GM19099 (cell line): ENCODE measurements around the gene TP63.

Source experiments
- POLR2A ChIP-seq: IDR thresholded peaks from 3 replicates; pipeline ENCODE4 v1.6.1; 2011; ENCODE audit warnings: low read depth; ENCODE audit not compliant: insufficient read length; ENCODE audit errors: extremely low read depth

The TP63 gene

DNA sequence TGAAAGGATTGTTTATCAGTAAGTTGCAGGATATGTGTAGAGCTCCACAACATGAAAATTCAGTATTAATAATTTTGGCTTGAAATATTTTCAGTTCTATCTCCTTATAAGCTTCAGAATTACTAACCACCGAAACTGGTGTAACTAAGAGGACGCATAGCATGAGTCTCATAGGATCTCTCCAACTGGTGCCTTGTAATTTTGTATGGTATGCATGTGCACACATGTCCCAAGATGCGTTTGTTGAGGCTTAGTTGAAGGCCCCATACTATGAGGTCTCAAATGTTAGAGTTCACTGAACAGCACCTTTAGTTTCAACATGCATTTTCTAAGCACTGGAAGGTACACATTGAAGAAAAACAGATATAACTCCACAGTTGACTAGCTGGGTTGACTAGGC lies 195.4 kb downstream of the TP63 start:
- no peak for TF ChIP-seq POLR2A

DNA sequence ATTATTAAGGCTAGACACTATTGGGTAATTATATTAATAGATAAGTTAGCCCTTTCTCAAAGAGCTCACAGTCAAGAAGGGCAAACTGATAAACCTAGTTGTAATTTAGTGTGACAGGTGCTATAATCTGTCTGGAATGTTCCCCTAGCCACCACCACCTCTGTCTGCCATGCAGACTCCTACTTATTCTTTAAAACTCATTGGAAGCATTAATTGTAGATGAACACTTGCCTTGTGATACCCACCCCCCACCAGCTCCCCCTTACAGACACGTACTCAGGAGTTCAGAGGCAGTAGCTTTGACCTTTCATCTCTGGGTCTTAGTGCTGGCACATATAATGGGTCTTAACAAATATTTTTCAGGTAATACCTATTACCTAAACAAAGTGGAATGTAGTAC lies 195.9 kb downstream of the TP63 start:
- no peak for TF ChIP-seq POLR2A

DNA sequence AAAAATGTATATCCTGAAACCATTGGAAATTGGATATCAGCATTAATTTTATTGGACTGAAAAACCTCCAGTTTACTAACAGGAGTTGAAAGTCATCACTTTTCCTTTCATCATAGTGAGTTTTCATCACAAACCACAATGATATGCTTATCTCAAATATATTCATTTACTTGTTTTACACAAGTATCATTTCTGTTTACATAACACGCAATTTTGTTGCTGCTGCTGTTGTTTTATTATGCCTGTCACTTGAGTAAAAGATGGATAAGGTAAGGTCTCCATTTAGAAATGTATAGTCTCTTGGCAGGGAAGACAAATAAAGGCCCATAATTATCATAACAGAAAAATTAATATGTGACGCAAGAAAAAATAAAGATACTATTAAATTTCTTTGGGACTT lies 199.2 kb downstream of the TP63 start:
- no peak for TF ChIP-seq POLR2A

DNA sequence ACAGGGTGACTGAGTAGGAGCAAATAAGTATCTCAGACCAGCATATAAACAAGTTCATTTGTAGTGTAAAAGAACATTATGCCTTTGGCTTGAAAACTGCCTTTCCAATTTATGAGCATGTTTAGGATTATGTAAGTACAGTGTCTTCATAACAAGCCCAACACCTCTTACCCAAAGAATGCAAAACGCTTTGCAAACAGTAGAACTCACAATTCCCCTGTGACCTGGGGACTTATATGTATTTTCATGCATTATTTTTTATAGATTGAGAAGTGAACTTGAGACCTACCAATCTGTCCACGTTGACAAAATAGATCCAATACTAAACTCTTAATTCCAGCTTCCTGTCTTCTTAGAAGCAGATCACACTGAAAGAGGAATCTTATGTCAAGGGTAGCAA lies 202.1 kb downstream of the TP63 start:
- no peak for TF ChIP-seq POLR2A

DNA sequence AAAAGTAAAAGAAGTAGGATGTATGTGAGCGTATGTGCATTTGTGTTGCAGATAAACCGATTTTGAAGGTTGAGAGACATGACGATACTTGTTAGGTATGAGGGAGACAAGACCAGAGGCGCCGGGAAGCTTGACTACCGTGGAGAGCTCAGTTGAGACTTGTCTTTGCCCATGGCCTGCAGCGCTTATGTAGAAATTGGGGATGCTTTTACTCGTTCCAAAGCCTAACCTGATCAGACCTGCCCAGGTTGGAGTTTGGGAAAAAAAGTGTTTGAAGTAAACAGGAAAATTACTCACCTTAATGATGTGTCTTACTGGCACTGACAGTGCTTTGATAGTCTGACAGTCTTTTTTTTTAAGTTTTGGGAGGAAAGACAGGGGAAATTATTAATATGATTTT lies 202.8 kb downstream of the TP63 start:
- no peak for TF ChIP-seq POLR2A

DNA sequence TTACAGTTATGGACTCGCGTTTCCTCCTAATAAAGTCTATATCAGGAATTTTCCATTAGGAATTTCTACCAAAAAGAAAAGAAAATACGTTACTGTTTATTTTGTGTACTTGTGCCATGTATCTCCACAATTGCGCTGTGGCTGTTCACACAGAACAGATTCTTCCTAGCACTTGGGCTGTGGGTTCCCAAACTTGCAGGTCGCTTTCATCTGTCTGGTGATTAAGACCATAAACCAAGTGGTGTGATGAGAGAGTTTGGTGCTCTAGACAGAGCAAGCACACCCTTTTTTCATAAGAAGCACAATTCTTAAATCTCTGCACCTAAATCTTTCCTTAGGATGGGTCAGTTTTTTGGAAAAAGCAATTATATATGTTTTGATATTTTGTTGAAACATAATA lies 203.3 kb downstream of the TP63 start:
- TF ChIP-seq POLR2A = no peak

DNA sequence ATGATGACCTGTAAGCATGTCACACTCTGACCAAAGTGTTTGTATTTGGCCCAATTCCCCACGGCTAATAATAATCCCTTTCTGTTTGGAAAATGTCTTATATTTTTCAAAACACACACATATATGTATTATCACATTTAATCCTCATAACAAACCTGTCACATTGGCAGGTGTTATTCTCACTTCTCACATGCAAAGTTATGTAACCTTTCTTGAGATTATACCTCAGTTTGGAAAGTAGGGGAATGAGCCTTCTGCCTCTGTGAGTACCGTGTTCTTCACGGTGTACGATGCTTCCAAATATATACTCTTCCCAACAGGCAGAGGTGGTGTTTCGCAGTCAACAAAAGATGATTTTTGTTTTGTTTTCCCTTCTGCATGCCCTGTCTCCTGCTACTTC lies 205.6 kb downstream of the TP63 start:
- no peak for TF ChIP-seq POLR2A

DNA sequence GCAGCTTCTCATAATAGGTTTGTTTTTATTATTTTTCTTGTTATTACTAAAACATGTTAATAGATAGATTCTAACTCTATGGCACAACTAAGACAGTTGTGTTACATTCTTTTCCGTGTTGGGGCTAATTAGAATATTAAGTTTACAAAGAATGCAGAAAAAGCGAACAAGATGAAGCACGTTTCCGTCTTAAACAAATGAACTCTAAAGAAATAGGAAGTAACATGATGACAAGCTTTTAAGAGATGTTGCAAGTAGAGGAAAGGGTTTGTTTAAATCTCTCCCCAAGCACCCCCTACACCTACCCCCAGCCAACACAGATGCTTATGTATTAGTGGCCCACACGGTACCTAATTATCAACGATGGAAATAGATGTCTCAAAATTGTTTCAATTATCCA lies 207.1 kb downstream of the TP63 start:
- TF ChIP-seq POLR2A = no peak

DNA sequence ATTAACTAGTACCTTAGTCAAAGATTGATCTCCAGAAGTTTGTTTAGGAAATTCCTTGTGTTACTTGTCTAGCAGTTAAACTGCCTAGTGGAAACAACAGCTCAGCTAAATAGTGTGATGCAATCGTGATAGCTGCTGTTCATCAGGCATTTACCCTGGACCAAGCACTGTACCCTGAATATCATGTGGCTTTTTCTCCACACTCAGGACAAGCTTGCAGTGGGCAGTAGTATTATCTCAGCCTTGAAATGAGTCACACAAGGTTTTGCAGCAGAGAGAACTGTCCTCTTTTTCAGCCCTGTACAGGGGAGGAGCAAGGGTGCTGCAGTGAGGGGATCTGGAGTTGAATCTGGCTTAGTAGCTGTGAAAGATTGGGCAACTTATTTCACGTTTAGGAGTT lies 208.4 kb downstream of the TP63 start:
- no peak for TF ChIP-seq POLR2A

DNA sequence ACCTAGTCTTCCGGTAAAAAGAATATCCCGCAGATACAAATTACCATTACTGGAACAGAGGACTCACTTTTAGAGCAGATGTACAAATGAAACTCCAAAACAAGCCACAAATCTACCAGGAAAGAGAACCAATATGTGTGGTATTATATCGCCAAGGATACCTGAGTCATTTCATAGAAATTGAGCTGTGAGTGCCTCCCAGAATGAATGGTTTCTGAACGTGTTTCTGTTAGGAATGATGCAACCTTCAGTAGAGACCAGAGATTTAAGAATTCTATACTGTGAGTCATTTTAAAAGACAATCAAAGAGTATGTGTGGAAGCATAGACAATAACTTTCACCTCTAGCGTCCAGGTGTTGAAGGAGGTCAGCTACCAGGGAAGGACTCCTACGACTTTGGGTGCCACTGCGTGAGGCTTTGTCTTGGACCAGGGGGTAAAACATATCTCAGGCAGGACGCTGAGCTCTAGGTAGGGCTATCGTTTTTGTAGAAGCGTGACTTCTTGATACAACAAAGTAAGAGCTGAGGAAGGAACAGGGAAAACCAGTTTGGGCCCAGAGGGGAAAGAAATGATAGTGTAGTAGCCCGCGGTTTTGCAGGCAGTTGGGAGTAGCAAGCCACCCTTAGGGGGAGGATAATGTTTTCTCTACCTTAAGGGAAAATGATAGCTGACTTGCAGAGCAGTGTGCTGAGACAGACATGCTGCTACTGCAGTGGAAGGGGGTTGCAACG lies 210.4 kb downstream of the TP63 start:
- TF ChIP-seq POLR2A = no peak

DNA sequence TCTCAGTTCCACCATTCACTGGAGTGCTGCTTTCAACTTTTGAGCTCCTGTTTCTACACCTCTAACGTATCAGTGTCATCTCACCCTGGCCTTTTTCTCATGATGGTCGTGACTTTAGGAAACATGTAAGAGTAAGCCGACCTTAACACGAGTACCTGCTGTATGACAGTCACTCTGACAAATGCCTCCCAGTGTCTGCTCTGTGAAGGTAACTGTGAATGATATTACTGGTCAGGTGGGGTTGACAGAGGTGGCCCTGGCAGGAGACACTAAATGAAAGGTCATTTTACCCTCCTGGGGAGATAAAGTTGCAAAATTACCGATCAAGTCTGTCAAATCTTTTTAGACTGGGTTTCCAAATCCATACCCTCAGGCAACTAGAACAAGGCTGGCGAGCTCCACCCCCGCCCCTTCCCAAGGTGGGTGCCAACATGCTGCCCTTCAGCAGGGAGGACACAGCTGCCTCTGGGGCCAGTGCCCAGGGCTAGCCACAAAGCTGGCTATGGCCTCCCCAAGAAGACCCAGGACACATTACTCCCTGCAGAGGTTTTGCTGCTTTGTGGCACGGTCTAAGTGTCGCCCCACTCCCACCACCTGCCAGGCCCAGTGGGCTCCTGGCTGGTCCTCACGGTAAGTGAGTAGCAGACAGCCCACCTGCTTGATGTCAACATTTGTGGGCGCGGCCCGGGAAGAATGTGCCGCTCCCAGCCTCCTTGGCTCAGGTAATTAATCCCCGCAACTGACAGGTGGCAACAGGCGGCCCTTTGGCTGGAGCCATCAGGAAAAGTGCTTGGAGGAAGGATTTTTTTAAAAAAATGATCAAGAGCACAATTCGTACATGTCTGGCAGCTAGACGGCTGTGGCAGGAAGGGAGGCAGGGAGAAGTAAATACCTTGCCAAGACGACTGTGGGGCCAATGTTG lies 211.8 kb downstream of the TP63 start:
- no peak for TF ChIP-seq POLR2A

DNA sequence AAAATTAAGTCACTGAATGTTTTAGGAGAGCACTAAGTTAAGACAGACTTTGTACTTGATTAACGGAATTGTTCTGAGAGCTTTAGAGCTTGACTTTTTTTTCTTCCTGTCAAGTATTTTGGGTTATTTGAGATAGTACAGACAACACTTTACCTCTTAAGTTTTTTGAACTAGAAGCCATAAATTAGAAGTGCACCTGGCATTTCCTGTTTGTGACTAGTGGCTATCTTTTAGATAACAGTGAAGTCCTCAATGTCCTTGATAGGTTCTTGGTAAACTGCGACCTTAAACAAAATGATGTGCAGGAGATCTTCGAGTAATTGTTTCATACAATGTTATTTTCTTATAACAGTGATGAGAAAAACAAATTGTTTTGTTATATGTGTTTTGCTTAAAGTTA lies 213.9 kb downstream of the TP63 start:
- no peak for TF ChIP-seq POLR2A

DNA sequence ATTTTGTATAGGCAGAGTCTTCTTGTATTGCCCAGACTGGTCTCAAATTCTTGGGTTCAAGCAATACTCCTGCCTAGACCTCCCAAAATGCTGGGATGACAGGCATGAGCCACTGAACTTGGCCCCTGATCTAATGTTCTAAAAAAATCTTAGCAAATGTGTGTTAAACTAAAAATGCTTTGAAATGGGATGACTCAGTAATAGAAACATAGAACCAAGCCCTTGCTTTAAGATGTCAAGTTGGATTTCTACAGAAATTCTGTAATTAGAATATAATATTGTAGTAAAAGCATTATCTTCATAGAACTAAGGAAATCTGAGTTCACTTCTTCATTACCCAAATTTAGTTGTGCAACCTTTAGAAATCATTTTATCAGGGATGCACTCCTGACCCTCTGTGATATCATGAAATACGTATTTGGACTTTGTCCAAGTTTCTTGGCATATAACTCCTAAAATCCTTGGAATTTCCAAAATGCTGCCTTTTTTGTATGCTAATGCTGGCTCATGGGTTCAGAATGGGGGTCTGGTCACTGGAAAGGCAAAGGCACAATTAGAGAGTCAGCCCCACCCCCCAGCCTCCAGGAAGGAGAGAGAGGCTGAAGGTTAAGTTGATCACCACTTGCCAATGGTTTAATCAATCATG lies 217.3 kb downstream of the TP63 start:
- TF ChIP-seq POLR2A = no peak

DNA sequence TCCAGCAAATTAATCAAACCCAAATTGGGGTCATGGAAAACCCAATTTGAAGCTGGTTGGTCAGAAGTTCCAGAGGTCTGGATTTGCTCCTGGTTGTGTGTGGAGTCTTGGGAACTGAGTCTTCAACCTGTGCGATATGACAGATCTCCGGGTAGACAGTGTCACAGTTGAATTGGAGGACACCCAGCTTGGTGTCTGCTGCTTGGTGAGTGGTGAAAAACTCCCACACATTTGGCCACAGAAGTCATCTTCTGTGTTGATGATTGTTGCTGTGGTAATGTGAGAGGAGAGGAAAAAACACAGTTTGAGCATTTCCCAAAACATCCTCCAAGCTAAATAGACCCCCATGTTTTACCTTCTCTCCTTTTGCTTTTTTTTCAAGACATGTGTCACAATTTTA lies 218.1 kb downstream of the TP63 start:
- no peak for TF ChIP-seq POLR2A

DNA sequence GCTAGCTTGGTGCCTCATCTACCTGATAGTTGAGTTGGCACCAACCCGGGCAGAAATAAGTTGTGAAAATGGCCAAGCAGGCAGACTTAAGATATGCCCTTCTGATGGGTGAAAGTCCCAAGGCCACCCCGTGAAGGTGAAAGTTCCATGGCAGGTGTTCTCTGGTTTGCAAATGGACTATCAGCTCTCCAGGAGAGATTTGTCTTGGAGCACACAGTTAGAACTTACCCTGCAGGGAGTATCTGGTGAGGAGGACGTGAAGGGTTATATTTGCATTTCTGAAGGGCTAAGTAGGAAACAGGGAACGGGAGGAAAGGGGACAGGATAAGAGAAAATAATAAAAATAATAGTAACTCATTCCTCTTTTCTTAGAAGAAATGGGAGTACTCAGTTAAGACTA lies 220.5 kb downstream of the TP63 start:
- TF ChIP-seq POLR2A = no peak

DNA sequence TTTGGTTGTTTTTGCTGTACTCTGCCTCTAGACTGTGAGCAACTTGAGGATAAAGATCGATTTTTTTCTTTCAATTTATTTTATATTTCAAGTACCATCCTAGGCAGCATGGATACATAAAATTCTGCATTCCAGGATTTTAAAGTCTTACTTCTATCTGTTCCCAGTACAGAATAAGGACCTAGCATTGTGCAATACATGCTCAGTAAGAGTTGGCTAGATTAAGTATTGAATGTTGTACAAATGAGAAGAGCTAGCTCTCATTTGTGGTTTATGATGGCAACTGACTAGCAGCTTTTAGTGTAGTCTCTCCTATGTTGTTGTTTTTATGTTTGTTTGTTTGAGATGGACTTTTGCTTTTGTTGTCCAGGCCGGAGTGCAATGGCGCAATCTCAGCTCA lies 222.7 kb downstream of the TP63 start:
- TF ChIP-seq POLR2A = no peak

DNA sequence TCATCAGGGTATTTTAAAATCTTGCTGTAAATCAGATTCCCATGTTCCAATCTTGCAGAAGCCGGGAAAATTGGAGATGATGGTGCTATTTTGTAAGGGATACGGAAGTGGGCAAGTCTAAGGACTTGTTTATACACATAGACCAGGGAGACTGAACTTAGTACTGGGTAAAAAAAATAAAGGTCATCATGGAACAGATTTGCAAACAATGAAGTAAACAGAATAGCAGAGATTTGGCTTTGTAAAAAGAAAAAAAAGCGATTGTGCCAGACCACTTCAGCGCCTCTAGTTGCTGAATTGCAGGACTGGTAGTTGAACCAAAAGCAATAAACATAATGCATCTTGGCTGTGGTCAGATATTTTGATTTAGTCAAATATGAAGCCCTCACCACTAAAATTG lies 229.1 kb downstream of the TP63 start:
- TF ChIP-seq POLR2A = no peak
